A549 (cell line): ENCODE measurements around the gene REPS1. TPM values are rescaled to one million over a fixed set of nuclear protein-coding genes. Genes with fewer than 3 reads are reported as not detected.

ENCODE experiments used
- ATAC-seq, 2 experiments: fragments of 200-7000 bp in 1 of 2; fragments of >200 bp in 1 of 2; cut with Nextera tagmentation in 1 of 2; cut with Tn5 transposase in 1 of 2; 3 replicates each; pipeline versions ENCODE4 v1.8.0 to v1.9.1; 2018 to 2020; ENCODE audit warnings: mild to moderate bottlenecking in 1 of 2, moderate library complexity in 1 of 2
- CTCF ChIA-PET: fragments of 300-600 bp; sonication (Branson Sonifier 250); formaldehyde crosslinking; extraction: SDS; loops from one replicate; lab custom pipeline; 2021; ENCODE audit warnings: antibody characterized with exemption, inconsistent platforms; lab: Yijun Ruan, JAX
- POLR2A ChIA-PET: fragments of 350-600 bp; formaldehyde crosslinking; extraction: SDS; loops from one replicate; lab custom pipeline; 2021; ENCODE audit warnings: antibody characterized with exemption, inconsistent platforms; lab: Yijun Ruan, JAX
- DNase-seq, 2 experiments: peaks; one replicate each; pipeline versions ENCODE4 v3.0.0 to v3.0.0-alpha.2; 2011 to 2016; ENCODE audit warnings: low read depth in 1 of 2, low spot score in 1 of 2
- FAIRE-seq: peaks from 2 replicates; lab custom pipeline; 2011; peaks lifted over from hg19 to GRCh38; lab: Jason Lieb, UNC
- H3K27ac ChIP-seq, 2 experiments: fragments of >200 bp; sonication (Bioruptor Twin); formaldehyde crosslinking; 3 replicates each; pipeline ENCODE4 v1.5.1; 2016 to 2017
- H3K4me1 ChIP-seq: fragments of >200 bp; sonication (Bioruptor Twin); formaldehyde crosslinking; 3 replicates; pipeline ENCODE4 v1.6.1; 2016
- H3K4me2 ChIP-seq: fragments of >200 bp; sonication (Bioruptor Twin); formaldehyde crosslinking; 3 replicates; pipeline ENCODE4 v1.6.1; 2016
- H3K4me3 ChIP-seq: fragments of >200 bp; sonication (Bioruptor Twin); formaldehyde crosslinking; 3 replicates; pipeline ENCODE4 v1.5.1; 2016
- H3K9me3 ChIP-seq: fragments of >200 bp; sonication (Bioruptor Twin); formaldehyde crosslinking; 3 replicates; pipeline ENCODE4 v1.6.1; 2016
- BHLHE40 ChIP-seq: IDR thresholded peaks from 2 replicates; pipeline ENCODE4 v1.6.1; 2012; ENCODE audit warnings: low read depth, low read length, inconsistent platforms
- CEBPB ChIP-seq, 2 experiments: fragments of >200 bp in 1 of 2; sonication (Bioruptor Twin) in 1 of 2; formaldehyde crosslinking in 1 of 2; IDR thresholded peaks; 2 replicates each; pipeline ENCODE4 v1.6.1; 2012 to 2016
- FOXS1 ChIP-seq: fragments of 250-450 bp; sonication (Bioruptor Pico); IDR thresholded peaks from 2 replicates; pipeline ENCODE4 v1.5.0; 2020; ENCODE audit warnings: mild to moderate bottlenecking, moderate library complexity
- HDAC2 ChIP-seq: fragments of 200-600 bp; sonication (generic); IDR thresholded peaks from 2 replicates; pipeline ENCODE4 v1.6.1; 2016
- HOXA7 ChIP-seq: fragments of 250-450 bp; sonication (Bioruptor Pico); IDR thresholded peaks from 2 replicates; pipeline ENCODE4 v1.5.0; 2020; ENCODE audit warnings: mild to moderate bottlenecking, moderate library complexity
- HOXB5 ChIP-seq: fragments of 250-450 bp; sonication (Bioruptor Pico); IDR thresholded peaks from 2 replicates; pipeline ENCODE4 v1.5.0; 2020; ENCODE audit warnings: mild to moderate bottlenecking, moderate library complexity
- JUN ChIP-seq, 2 experiments: fragments of >200 bp; sonication (Bioruptor Twin); formaldehyde crosslinking; IDR thresholded peaks; 2 replicates in 1 of 2; 3 replicates in 1 of 2; pipeline ENCODE4 v1.6.1; 2016 to 2017
- KDM1A ChIP-seq: fragments of 200-600 bp; sonication (generic); IDR thresholded peaks from 2 replicates; pipeline ENCODE4 v1.6.1; 2016; ENCODE audit warnings: low read depth, mild to moderate bottlenecking
- KDM5A ChIP-seq: fragments of 200-600 bp; sonication (generic); IDR thresholded peaks from 2 replicates; pipeline ENCODE4 v1.6.1; 2016; ENCODE audit warnings: antibody characterized with exemption, mild to moderate bottlenecking
- PHF8 ChIP-seq: fragments of 200-600 bp; sonication (generic); IDR thresholded peaks from 2 replicates; pipeline ENCODE4 v1.6.1; 2016; ENCODE audit warnings: low read depth, mild to moderate bottlenecking, antibody characterized with exemption, moderate library complexity, borderline replicate concordance
- RARB ChIP-seq: fragments of 250-450 bp; sonication (Bioruptor Pico); IDR thresholded peaks from 2 replicates; pipeline ENCODE4 v1.8.0; 2021; ENCODE audit warnings: mild to moderate bottlenecking, moderate library complexity
- RCOR1 ChIP-seq: fragments of 150-350 bp; IDR thresholded peaks from 2 replicates; pipeline ENCODE4 v1.6.1; 2014; ENCODE audit warnings: antibody characterized with exemption, low read length, low read depth
- ZC3H11A ChIP-seq: fragments of 450-650 bp; IDR thresholded peaks from 2 replicates; pipeline ENCODE4 v1.6.1; 2014; ENCODE audit warnings: antibody characterized with exemption, mild to moderate bottlenecking
- ZSCAN20 ChIP-seq: fragments of 250-450 bp; sonication (Bioruptor Pico); IDR thresholded peaks from 2 replicates; pipeline ENCODE4 v1.8.0; 2022; ENCODE audit warnings: mild to moderate bottlenecking, moderate library complexity
- WGBS: methylation state at CpG from one replicate; pipeline ENCODE4 v1.1.6; 2017; ENCODE audit errors: missing lambda C conversion rate; 5-methylcytosine and 5-hydroxymethylcytosine counted together
- polyA plus RNA-seq, 4 experiments: library from polyadenylated mRNA; depleted of rRNA in 3 of 4; stranded (reverse); fragments of >200 nt; fragmentation: RNase III in 1 of 4; extraction: RNeasy Plus Mini Kit Qiagen cat#74134 plus additional on column Dnase treatment in 1 of 4; gene quantifications; 2 replicates in 3 of 4; 3 replicates in 1 of 4; pipeline ENCODE4 v1.2.3, GENCODE V29; 2011 to 2017
- TF ChIP-seq, protein P1 (sequence below): fragments of 200-600 bp; sonication (generic); IDR thresholded peaks from 2 replicates; pipeline ENCODE4 v1.6.1; 2016; ENCODE audit warnings: antibody characterized with exemption, mild to moderate bottlenecking, moderate library complexity
- TF ChIP-seq, protein P2 (sequence below): fragments of 250-450 bp; sonication (Bioruptor Pico); IDR thresholded peaks from 2 replicates; pipeline ENCODE4 v1.5.0; 2020; ENCODE audit warnings: low read depth, mild to moderate bottlenecking, moderate library complexity
- TF ChIP-seq, protein P3 (sequence below): fragments of >200 bp; sonication (Bioruptor Twin); formaldehyde crosslinking; IDR thresholded peaks from 3 replicates; pipeline ENCODE4 v1.5.1; 2016
- TF ChIP-seq, protein P4 (sequence below): fragments of 150-350 bp; IDR thresholded peaks from 2 replicates; pipeline ENCODE4 v1.6.1; 2014; ENCODE audit warnings: low read depth, mild to moderate bottlenecking, low read length
- TF ChIP-seq, protein P5 (sequence below): fragments of >200 bp; sonication (Bioruptor Twin); formaldehyde crosslinking; IDR thresholded peaks from 3 replicates; pipeline ENCODE4 v1.6.1; 2016
- TF ChIP-seq, protein P6 (sequence below): fragments of 250-450 bp; sonication (Bioruptor Pico); IDR thresholded peaks from 2 replicates; pipeline ENCODE4 v1.5.0; 2021; ENCODE audit warnings: mild to moderate bottlenecking, moderate library complexity, borderline replicate concordance
- TF ChIP-seq, protein P7 (sequence below): fragments of 450-650 bp; IDR thresholded peaks from 2 replicates; pipeline ENCODE4 v1.6.1; 2014; ENCODE audit warnings: antibody characterized with exemption

Gene REPS1
- polyA plus RNA-seq, 2 of the 4 experiments (the other 2 are of a cell fraction) = 16.3 to 36.4 TPM

DNA sequence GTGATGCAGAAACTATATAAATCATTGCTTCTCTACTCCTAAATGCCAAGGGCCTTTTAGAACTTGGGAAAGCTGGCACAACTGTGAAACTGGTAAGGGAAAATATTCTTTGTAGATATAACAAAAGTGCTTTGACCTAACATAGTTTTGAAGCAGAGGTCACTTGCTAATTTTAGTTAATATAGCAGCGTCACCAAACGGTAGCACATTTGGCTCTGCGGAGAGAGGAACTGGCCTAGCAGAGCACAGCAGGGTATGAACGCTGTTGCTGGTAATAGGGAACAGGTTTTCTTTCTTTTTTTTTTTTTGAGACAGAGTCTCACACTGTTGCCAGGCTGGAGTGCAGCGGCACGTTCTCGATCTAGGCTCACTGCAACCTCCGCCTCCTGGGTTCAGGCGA lies 124.7 kb downstream of the REPS1 start:
- DNase-seq = no peak
- 83% methylated on average over 9 of the region's 9 CpGs for WGBS
- ChIA-PET POLR2A (no interaction called here), CTCF (no interaction called here)
- Histone ChIP-seq H3K4me3 (no peak overlapping the region), H3K4me2 (no peak overlapping the region), H3K27ac (no peak overlapping the region), H3K4me1 (no peaks in the 10 kb centered on the region), H3K9me3 (no peaks in the 10 kb centered on the region)
- no peak for ATAC-seq
- TF ChIP-seq, protein P1, sequence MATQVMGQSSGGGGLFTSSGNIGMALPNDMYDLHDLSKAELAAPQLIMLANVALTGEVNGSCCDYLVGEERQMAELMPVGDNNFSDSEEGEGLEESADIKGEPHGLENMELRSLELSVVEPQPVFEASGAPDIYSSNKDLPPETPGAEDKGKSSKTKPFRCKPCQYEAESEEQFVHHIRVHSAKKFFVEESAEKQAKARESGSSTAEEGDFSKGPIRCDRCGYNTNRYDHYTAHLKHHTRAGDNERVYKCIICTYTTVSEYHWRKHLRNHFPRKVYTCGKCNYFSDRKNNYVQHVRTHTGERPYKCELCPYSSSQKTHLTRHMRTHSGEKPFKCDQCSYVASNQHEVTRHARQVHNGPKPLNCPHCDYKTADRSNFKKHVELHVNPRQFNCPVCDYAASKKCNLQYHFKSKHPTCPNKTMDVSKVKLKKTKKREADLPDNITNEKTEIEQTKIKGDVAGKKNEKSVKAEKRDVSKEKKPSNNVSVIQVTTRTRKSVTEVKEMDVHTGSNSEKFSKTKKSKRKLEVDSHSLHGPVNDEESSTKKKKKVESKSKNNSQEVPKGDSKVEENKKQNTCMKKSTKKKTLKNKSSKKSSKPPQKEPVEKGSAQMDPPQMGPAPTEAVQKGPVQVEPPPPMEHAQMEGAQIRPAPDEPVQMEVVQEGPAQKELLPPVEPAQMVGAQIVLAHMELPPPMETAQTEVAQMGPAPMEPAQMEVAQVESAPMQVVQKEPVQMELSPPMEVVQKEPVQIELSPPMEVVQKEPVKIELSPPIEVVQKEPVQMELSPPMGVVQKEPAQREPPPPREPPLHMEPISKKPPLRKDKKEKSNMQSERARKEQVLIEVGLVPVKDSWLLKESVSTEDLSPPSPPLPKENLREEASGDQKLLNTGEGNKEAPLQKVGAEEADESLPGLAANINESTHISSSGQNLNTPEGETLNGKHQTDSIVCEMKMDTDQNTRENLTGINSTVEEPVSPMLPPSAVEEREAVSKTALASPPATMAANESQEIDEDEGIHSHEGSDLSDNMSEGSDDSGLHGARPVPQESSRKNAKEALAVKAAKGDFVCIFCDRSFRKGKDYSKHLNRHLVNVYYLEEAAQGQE = no peak
- TF ChIP-seq HOXA7 (CRISPR knock-in tag) (no peak), CEBPB (IDR thresholded peaks at IDR 0.05) (no peak), KDM5A (no peak), KDM1A (no peak)
- no peak for FAIRE-seq

DNA sequence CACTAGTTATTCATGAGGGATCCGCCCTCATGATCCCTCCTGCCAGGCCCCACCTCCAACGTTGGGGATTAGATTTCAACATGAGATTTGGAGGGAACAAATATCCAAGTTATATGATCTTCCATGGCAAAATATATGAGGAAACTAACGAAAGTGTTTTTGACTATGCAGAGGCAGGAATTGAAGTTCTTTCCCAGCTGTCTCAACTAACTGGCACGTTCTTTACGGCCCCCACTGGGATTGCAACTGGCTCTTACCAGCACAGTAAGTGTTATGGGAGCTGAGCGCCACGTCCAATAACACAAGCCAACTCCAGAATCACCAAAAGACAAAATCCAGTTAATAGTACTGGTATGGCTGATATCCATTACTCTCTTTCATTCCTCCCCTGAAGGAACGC lies 125.6 kb downstream of the REPS1 start:
- no peaks in the 10 kb centered on the region for H3K9me3 ChIP-seq
- no peaks in the 10 kb centered on the region for H3K4me1 ChIP-seq
- ChIA-PET CTCF (no interaction called here), POLR2A (no interaction called here)
- no peak for TF ChIP-seq RCOR1
- TF ChIP-seq, protein P2, sequence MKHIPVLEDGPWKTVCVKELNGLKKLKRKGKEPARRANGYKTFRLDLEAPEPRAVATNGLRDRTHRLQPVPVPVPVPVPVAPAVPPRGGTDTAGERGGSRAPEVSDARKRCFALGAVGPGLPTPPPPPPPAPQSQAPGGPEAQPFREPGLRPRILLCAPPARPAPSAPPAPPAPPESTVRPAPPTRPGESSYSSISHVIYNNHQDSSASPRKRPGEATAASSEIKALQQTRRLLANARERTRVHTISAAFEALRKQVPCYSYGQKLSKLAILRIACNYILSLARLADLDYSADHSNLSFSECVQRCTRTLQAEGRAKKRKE (CRISPR knock-in tag) = no peak
- TF ChIP-seq, protein P3, sequence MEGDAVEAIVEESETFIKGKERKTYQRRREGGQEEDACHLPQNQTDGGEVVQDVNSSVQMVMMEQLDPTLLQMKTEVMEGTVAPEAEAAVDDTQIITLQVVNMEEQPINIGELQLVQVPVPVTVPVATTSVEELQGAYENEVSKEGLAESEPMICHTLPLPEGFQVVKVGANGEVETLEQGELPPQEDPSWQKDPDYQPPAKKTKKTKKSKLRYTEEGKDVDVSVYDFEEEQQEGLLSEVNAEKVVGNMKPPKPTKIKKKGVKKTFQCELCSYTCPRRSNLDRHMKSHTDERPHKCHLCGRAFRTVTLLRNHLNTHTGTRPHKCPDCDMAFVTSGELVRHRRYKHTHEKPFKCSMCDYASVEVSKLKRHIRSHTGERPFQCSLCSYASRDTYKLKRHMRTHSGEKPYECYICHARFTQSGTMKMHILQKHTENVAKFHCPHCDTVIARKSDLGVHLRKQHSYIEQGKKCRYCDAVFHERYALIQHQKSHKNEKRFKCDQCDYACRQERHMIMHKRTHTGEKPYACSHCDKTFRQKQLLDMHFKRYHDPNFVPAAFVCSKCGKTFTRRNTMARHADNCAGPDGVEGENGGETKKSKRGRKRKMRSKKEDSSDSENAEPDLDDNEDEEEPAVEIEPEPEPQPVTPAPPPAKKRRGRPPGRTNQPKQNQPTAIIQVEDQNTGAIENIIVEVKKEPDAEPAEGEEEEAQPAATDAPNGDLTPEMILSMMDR = no peak
- no peak for TF ChIP-seq PHF8
- no peak for TF ChIP-seq CEBPB (IDR thresholded peaks at IDR 0.05)
- no peak for TF ChIP-seq HOXB5 (CRISPR knock-in tag)
- TF ChIP-seq, protein P4, sequence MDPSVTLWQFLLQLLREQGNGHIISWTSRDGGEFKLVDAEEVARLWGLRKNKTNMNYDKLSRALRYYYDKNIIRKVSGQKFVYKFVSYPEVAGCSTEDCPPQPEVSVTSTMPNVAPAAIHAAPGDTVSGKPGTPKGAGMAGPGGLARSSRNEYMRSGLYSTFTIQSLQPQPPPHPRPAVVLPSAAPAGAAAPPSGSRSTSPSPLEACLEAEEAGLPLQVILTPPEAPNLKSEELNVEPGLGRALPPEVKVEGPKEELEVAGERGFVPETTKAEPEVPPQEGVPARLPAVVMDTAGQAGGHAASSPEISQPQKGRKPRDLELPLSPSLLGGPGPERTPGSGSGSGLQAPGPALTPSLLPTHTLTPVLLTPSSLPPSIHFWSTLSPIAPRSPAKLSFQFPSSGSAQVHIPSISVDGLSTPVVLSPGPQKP = no peak
- TF ChIP-seq JUN (IDR thresholded peaks at IDR 0.05) = no peak
- TF ChIP-seq, protein P5, sequence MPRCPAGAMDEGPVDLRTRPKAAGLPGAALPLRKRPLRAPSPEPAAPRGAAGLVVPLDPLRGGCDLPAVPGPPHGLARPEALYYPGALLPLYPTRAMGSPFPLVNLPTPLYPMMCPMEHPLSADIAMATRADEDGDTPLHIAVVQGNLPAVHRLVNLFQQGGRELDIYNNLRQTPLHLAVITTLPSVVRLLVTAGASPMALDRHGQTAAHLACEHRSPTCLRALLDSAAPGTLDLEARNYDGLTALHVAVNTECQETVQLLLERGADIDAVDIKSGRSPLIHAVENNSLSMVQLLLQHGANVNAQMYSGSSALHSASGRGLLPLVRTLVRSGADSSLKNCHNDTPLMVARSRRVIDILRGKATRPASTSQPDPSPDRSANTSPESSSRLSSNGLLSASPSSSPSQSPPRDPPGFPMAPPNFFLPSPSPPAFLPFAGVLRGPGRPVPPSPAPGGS = no peak
- TF ChIP-seq, protein P6, sequence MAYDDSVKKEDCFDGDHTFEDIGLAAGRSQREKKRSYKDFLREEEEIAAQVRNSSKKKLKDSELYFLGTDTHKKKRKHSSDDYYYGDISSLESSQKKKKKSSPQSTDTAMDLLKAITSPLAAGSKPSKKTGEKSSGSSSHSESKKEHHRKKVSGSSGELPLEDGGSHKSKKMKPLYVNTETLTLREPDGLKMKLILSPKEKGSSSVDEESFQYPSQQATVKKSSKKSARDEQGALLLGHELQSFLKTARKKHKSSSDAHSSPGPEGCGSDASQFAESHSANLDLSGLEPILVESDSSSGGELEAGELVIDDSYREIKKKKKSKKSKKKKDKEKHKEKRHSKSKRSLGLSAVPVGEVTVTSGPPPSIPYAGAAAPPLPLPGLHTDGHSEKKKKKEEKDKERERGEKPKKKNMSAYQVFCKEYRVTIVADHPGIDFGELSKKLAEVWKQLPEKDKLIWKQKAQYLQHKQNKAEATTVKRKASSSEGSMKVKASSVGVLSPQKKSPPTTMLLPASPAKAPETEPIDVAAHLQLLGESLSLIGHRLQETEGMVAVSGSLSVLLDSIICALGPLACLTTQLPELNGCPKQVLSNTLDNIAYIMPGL (CRISPR knock-in tag) = no peak
- no peak for TF ChIP-seq ZSCAN20 (CRISPR knock-in tag)
- no peak for TF ChIP-seq FOXS1 (CRISPR knock-in tag)
- TF ChIP-seq, protein P7, sequence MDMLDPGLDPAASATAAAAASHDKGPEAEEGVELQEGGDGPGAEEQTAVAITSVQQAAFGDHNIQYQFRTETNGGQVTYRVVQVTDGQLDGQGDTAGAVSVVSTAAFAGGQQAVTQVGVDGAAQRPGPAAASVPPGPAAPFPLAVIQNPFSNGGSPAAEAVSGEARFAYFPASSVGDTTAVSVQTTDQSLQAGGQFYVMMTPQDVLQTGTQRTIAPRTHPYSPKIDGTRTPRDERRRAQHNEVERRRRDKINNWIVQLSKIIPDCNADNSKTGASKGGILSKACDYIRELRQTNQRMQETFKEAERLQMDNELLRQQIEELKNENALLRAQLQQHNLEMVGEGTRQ = no peak
- no peak for TF ChIP-seq ZC3H11A
- no peak for TF ChIP-seq HDAC2
- TF ChIP-seq RARB (CRISPR knock-in tag) = no peak
- no peak for TF ChIP-seq HOXA7 (CRISPR knock-in tag)
- no peak for TF ChIP-seq BHLHE40
- no peak overlapping the region for H3K27ac ChIP-seq
- DNase-seq = no peak
- ATAC-seq = no peak
- FAIRE-seq = no peak
- 34% methylated on average over 8 of the region's 8 CpGs for WGBS
- no peak overlapping the region for H3K4me2 ChIP-seq
- no peak overlapping the region for H3K4me3 ChIP-seq
